Ovary (tissue), 9 donors: Measurements from ENCODE around the gene ADARB2. TPM values are rescaled to one million over a fixed set of nuclear protein-coding genes. Genes with fewer than 3 reads are reported as not detected.

ENCODE experiments used
- DNase-seq, 5 donors: peaks; one replicate each; pipeline ENCODE4 v3.0.0-alpha.2; 2019 to 2020
- H3K27ac ChIP-seq, 2 donors: fragments of 200-600 bp; one replicate each; pipeline versions ENCODE4 v1.5.1 to v1.8.0; 2019 to 2022
- H3K27me3 ChIP-seq: fragments of 200-600 bp; one replicate; pipeline ENCODE4 v1.8.0; 2022
- H3K36me3 ChIP-seq: fragments of 200-600 bp; sonication (generic); one replicate; pipeline ENCODE4 v1.5.1; 2019
- H3K4me1 ChIP-seq: one replicate; pipeline ENCODE4 v1.8.1; 2013; ENCODE audit warnings: mild to moderate bottlenecking, moderate library complexity; ENCODE audit not compliant: insufficient read depth
- H3K4me3 ChIP-seq: fragments of 200-600 bp; sonication (generic); one replicate; pipeline ENCODE4 v1.5.1; 2017
- H3K9me3 ChIP-seq, 2 donors: fragments of 200-600 bp in 1 of 2; sonication (generic) in 1 of 2; one replicate each; pipeline versions ENCODE4 v1.5.1 to v1.8.1; 2013 to 2019; ENCODE audit warnings: mild to moderate bottlenecking in 1 of 2, moderate library complexity in 1 of 2
- EP300 ChIP-seq: sonication (generic); formaldehyde crosslinking; IDR thresholded peaks from one replicate; pipeline ENCODE4 v1.6.1; 2017; ENCODE audit warnings: antibody characterized with exemption
- POLR2A ChIP-seq: fragments of 450-650 bp; IDR thresholded peaks from one replicate; pipeline ENCODE4 v1.6.1; 2017; ENCODE audit warnings: antibody characterized with exemption, mild to moderate bottlenecking, moderate library complexity
- WGBS, 3 donors: extraction: QIAGEN DNeasy Blood & Tissue Kit in 1 of 3; methylation state at CpG; one replicate each; pipeline versions ENCODE4 v1.1.5 to v1.1.7; 2013 to 2017; 5-methylcytosine and 5-hydroxymethylcytosine counted together
- intact Hi-C, 4 donors: fragments of 100-400 bp; cut with DNase I; formaldehyde crosslinking; loops; one replicate each; pipeline versions ENCODE4 v1.11.0 to v1.15.1; 2022 to 2023
- polyA plus RNA-seq, 2 donors: library from polyadenylated mRNA; stranded (reverse); fragments of 200-250 nt in 1 of 2; fragments of 350-450 nt in 1 of 2; fragmentation: Illumina TruSeq in 1 of 2; extraction: RNeasy Lipid Tissue Mini Kit (QIAGEN cat#74804) in 1 of 2; gene quantifications; one replicate each; pipeline ENCODE4 v1.2.3, GENCODE V29; 2013 to 2014
- total RNA-seq, 7 donors: library from RNA; depleted of rRNA in 2 of 7; stranded (reverse); fragments of >200 nt in 2 of 7; fragmentation: NEBNext Ultra II Directional in 3 of 7; extraction: Animal tissue kit (Norgen Biotek cat#: 25700) in 3 of 7; gene quantifications; one replicate each; pipeline versions ENCODE4 v1.1.0 to v1.2.4, GENCODE V29; 2016 to 2023
- TF ChIP-seq, protein P1 (sequence below), 3 donors: fragments of 450-650 bp in 2 of 3; fragments of 200-600 bp in 1 of 3; IDR thresholded peaks; one replicate each; pipeline versions ENCODE4 v1.5.1 to v1.8.0; 2016 to 2022; ENCODE audit warnings: antibody characterized with exemption in 3 of 3, mild to moderate bottlenecking in 1 of 3
- donor health status: DM: no; HTN: no; CAD: no; lungs with moderate emphysema.
- donor health status: DM: no; HTN: no; CAD: no.
- donor health status: Bipolar disorder and iron deficiency.
- donor health status: DM: yes; HTN: yes; CAD: no.
- donor health status: DM: no; HTN: no; CAD: no.
- donor health status: DM: yes; HTN: yes; CAD: no.

The ADARB2 gene
- total and polyA plus RNA-seq, 9 donors: 0.12 to 2.0 (median 0.36) TPM; not detected in 2

DNA sequence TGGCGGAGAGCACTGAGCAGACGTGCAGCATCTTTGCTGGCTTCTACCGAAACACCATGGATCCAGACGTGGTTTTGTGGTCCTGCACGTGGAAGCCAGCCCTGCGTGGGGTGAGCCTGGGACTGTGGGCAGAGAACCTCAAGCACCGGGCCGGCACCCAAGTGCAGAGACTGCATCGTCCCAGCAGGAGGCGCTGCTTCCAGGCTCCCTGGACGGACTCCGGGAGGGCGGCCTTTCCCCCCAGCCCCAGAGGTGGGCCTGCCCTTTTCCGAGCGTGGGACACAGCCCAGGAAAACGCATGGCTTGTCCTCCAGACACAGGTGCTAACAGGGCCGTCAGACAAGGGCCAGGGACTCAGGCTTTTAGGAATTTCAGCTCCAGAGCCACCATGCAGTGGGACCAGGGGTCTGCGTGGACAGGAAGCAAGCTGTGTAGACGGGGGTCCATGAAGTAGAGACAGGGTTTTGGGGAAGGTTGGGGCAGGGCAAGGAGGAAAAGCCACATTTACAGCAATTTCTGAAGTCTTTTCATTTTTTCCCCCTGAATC lies 377.2 kb downstream of the ADARB2 start:
- no peak overlapping the region for H3K4me3 ChIP-seq
- no peaks in the 10 kb centered on the region for H3K36me3 ChIP-seq
- intact Hi-C loops: no loop called here
- H3K4me1 ChIP-seq: peaks cover 2% of the 10 kb centered on the region
- no peaks in the 10 kb centered on the region for H3K27me3 ChIP-seq
- no peaks in the 10 kb centered on the region for H3K9me3 ChIP-seq
- WGBS, 3 donors: 48 to 60% (median 53%) methylated on average over 18 to 19 of the region's 19 CpGs
- TF ChIP-seq, protein P1, sequence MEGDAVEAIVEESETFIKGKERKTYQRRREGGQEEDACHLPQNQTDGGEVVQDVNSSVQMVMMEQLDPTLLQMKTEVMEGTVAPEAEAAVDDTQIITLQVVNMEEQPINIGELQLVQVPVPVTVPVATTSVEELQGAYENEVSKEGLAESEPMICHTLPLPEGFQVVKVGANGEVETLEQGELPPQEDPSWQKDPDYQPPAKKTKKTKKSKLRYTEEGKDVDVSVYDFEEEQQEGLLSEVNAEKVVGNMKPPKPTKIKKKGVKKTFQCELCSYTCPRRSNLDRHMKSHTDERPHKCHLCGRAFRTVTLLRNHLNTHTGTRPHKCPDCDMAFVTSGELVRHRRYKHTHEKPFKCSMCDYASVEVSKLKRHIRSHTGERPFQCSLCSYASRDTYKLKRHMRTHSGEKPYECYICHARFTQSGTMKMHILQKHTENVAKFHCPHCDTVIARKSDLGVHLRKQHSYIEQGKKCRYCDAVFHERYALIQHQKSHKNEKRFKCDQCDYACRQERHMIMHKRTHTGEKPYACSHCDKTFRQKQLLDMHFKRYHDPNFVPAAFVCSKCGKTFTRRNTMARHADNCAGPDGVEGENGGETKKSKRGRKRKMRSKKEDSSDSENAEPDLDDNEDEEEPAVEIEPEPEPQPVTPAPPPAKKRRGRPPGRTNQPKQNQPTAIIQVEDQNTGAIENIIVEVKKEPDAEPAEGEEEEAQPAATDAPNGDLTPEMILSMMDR (IDR thresholded peaks at IDR 0.05): no peak
- no peak for TF ChIP-seq POLR2A
- TF ChIP-seq EP300: no peak
- DNase-seq: no peak
- H3K27ac ChIP-seq: no peak overlapping the region

DNA sequence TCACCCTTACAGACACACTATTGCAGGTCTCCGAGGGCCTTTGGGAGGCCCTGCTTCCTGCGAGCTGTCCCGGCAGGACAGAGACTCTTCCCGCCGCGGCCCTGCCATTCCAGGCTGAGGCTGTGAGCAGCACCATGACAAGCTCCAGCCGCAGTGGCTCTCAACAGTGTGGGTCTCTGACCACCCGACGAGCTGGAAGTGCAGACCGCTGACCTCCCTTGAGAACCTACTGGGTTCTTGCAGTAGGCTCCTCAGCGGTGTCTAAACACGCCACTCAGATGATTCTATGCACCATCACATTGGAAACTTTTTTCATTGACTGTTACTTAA lies 377.7 kb downstream of the ADARB2 start:
- Histone ChIP-seq H3K27ac (no peak overlapping the region), H3K9me3 (no peaks in the 10 kb centered on the region), H3K27me3 (no peaks in the 10 kb centered on the region), H3K4me1 (peaks cover 2% of the 10 kb centered on the region), H3K4me3 (no peak overlapping the region), H3K36me3 (no peaks in the 10 kb centered on the region)
- TF ChIP-seq POLR2A: no peak
- TF ChIP-seq, protein P1 (IDR thresholded peaks at IDR 0.05): no peak
- DNase-seq: no peak
- 87 to 91% (median 90%) methylated on average over 12 of the region's 12 CpGs for WGBS, 3 donors
- intact Hi-C loops: no loop called here

DNA sequence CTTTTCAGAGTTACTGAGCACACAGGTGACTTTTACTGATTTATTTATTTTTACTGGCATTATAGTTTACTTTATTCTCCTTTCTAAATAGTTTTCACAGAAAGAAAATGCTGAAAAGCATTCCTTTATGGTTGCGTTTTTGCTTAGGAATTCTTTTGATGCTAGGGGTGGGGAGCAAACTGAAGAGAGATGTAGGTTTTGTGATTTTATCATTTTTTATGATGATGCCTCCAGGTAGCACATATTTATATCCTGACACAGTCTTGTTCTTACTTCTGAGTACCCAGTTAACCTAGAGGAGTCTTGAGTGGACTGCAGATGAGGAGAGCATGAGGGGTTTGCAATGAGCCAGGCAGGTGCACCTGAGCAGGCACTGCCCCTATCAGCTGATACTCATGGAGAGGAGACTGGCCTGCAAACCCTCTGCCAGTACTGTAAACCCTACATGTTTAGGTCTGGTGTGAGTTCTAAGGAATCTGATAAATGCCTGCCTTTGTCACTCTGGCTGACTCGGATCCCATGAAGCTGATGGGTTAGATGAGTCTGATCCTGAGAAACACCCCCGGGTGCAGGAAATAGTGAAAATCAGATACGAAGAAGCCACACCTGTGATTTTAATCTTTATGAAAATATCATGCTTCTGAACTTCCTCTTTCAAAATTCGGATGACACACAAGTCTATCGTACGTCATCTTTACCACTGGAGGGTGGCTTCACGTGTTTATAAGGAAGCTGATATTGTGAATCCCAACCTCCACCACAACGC lies 378.3 kb downstream of the ADARB2 start:
- intact Hi-C loops: no loop called here
- Histone ChIP-seq H3K9me3 (no peaks in the 10 kb centered on the region), H3K36me3 (no peaks in the 10 kb centered on the region), H3K27me3 (no peaks in the 10 kb centered on the region), H3K27ac (no peak overlapping the region), H3K4me3 (no peak overlapping the region), H3K4me1 (peaks cover 2% of the 10 kb centered on the region)
- no peak for DNase-seq
- WGBS, 3 donors: 83 to 87% (median 87%) methylated on average over 9 of the region's 9 CpGs
- no peak for TF ChIP-seq EP300
- no peak for TF ChIP-seq POLR2A
- TF ChIP-seq, protein P1 (IDR thresholded peaks at IDR 0.05): no peak

DNA sequence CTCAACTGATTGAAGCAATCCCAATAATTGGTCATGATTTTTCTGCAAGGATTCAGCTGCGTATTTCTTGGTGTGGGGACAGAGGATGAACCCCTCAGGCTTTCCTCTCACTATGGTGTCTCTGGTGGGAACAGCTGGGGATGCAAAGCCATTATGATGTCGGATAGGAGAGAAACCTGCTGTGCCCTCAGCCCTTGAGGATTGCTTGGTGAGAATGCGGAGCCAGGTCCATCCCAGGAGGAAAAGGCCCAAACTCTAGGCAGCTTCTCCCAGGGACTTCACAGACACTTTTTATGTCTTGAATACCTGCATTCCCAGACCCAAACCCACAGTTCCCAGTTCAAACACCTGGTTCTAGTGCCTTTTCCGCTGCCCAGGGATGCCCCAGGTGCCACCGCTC lies 379.2 kb downstream of the ADARB2 start:
- peaks cover 2% of the 10 kb centered on the region for H3K4me1 ChIP-seq
- 93 to 98% (median 94%) methylated on average over 5 of the region's 5 CpGs for WGBS, 3 donors
- intact Hi-C loops: no loop called here
- H3K4me3 ChIP-seq: no peak overlapping the region
- H3K36me3 ChIP-seq: no peaks in the 10 kb centered on the region
- H3K27me3 ChIP-seq: no peaks in the 10 kb centered on the region
- no peak for DNase-seq
- no peaks in the 10 kb centered on the region for H3K9me3 ChIP-seq
- TF ChIP-seq, protein P1 (IDR thresholded peaks at IDR 0.05): no peak
- TF ChIP-seq EP300 (no peak), POLR2A (no peak)
- H3K27ac ChIP-seq: no peak overlapping the region
